ENCODE results near the gene SIAE.

Gene SIAE

DNA sequence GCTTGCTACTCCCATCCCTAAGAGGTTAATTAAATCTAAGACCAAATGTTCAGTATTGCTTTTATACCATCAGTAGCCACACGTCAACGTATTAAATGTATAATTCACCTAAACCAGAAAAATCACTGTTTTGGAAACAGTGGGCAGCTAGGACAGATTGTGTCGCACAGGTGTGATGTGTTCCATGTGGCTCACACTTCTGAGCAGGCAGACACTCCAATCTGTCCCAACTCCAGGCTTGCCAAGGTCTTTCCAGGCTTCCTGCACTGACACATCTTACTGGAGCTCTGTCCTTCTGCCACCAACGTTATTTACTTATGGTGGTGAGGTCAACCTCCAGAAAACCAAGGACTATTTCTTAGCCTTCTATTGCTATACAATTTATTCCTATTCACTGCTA, 11.4 kb downstream of the SIAE start:
- DNase-seq: no peak

DNA sequence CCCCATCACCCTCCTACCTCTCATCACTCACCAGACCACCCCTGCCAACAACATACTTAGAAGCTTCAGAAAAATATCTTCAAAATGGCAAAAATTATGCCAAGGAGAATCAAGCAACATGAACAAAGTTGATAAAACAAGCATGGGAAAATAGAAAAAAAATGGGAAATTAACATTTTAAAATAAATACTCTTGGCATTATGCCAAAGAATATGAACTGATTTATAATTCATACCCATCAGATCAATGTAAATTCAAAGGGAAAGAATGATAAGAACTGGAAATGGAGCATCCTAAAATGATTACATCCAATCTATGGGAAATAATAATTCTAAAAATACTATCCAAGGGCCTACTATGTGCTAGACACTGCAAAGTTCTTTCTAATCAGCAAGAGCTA, 12.0 kb downstream of the SIAE start:
- no peak for DNase-seq

GRCh38 chr11:124658986-124659385, 14.6 kb downstream of the SIAE start:
- no peak for DNase-seq

DNA sequence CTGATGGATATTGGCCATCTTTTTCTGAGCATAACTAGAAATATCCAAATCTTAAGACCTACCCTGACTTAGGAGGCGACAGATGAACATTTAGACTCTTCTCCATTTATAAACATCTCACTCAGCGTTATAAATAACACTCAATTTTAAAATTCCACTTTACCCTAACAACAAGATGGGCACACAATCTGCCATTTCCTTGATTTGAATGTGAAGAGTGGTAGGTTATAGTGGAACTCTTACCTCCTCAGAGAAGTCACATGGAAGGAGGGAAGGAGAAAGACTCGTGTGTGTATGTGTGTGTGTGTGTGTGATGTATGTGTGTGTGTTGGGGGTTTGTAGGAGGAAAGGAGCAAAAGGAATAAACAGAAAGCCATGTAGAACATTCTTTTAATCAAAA, 15.0 kb downstream of the SIAE start:
- DNase-seq: no peak

DNA sequence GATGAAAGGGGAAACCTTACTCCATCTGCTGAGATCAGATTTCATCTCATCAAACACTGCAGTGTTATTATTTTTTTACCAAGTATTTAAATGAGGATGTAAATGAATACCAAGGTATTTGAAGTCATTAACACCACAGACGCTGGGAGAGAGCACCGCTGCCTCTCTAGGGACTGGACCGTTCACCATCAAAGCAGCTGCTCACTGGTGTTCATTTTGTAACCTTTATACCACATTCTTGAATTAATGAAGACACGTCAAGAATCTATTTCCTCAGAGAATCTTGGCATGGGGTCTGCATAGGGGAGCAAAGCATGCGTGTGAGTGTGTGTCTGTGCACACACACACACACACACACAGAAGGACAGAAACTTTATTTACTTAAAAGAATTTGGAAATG, 15.6 kb downstream of the SIAE start:
- peak; percentile 47 for DNase-seq

GRCh38 chr11:124656774-124657630, 16.5 kb downstream of the SIAE start:
- peak; percentile 20 for DNase-seq

DNA sequence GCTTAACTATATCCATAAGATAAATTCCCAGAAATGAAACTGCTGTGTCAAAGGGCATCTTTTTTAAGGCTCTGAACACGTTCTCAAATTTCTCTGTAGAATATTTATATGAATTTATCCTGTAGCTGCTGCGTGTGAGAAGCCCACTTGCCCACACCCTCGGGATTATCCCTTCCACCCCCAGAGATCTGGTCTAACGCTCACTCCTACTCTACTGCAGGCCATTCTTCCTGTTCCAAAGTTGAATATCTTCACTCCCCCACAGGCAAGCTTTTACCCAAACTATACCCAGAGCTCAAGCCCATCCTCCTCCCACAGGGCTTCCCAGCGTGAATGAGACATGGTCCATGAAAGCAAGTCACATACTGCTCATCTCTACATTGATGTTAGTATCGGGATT, 24.9 kb downstream of the SIAE start:
- no peak for DNase-seq

DNA sequence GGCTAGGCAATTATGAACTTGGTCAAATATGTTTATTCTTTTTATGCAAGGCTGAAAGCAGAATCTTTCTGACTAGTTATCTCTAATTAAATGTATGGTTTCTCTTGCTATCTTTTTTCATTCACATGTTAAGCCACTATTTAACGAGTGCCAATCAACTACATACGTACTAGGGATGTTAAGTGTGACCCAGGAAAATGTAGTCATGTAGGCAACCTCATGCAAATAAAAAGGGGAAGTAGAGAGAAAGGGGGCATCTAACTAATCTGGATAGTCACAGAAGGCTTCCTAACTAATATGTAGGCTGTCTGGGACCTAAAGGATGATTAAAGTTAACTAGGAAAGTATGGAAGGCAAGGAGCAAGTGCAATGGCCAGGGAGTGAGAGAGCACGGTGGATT, 27.4 kb downstream of the SIAE start:
- no peak for DNase-seq

DNA sequence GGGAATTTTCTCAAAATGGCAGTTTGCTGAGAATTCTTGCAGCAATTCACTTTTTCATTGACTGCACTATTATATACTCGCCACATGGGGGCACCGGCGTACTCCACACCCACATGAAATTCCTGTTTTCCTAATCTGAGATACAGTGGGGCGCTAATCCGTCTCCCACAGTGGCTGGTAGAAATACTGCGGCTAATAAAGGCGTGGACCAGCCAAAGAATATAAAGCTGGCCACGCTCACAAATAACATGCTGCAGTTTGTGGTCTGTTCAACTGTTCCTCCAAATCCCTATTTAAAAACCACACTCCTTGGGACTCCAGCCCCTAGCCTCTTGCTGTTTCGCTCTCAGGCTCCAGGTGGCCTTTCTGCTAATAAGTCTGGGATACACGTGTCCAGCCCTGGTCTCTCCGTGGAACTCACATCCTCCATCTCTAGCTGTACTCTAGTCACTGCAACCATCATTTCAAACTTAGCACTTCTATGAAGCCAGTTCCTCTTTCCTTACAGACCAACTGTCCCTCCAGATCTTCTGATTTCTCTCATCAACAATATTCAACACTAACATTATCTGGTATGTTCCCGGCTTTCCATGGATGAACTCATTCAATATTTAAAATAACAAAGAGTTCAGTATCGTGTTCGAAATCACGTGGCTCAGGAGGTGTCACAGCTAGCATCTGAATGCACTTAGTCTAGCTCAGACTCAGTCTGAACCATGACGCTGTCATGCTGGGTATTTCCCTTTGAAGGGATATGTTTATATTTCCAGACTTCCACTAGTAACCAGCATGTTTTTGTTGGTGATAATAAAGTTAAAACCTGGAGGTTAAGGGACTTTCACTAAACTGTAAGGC, 28.9 kb downstream of the SIAE start:
- peak; percentile 73 for DNase-seq

- DNase-seq: peak; percentile 85
Measured at GRCh38 chr11:124643605-124644425, 29.7 kb downstream of the SIAE start.

DNA sequence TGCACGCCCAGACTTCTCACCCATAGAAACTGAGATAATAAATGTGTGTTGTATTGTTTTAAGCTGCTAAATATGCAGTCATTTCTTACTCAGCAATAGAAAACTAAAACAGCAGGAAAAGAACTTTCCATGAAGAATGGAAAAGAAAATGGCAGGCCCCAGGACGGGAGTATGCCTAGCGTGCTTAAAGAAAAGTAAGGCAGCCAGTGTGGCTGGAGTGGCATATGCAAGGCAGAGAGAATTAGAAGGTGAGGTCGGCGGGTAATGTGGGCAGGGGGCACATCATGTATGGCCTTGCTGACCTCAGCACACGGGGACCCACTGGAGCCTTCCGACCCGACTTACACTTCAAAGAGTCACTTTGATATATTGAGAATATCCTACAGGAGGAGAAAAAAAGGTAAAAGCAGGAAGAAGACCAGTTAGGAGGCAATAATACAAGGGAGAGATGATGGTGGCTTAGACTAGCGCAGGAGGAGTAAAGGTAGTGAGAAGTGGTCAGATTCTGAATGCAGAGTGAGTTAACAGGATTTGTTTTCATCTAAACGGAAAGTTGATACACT, 30.4 kb downstream of the SIAE start:
- DNase-seq: no peak

DNA sequence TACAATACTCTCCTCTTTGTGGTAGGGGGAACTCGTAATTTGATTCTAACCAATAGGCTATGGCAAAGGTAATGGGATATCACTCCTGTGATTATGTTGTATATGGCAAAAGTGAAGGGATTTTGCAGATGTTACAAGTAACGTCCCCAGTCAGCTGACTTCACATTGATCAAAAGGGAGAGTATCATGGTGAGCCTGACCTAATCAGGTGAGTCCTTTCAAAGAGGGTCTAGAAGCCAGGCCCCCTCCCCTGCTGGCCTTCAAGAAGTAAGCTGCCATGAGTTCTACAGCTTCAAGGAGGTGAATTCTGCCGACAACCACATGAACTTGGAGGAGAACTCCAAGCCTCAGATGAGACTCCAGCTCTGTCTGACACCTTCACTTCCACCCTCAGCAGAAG, 30.9 kb downstream of the SIAE start:
- DNase-seq: no peak

GRCh38 chr11:124640666-124641065, 32.9 kb downstream of the SIAE start:
- no peak for DNase-seq

- no peak for DNase-seq
Measured at GRCh38 chr11:124639186-124639585, 34.4 kb downstream of the SIAE start.

DNA sequence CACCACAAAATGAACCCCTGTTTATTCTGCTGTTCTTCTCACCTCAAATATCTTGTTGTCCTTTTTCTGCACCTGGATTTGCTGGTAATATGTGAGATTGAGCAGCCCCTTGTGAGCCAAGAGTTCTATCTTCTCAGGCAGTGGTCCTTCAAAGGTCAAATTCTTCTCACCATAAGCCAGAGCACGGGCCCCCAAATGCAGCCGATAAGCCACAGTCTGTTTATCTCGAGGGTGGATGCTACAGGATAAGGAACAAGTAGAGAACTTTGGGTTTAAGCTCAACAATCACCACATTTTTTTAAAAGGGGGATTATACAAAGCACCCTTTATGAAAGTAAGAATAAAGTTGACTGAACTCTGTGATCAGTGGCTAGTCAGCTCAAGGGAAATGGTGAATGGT, 35.0 kb downstream of the SIAE start:
- no peak for DNase-seq

GRCh38 chr11:124635932-124636331, 37.6 kb downstream of the SIAE start:
- DNase-seq: no peak

DNA sequence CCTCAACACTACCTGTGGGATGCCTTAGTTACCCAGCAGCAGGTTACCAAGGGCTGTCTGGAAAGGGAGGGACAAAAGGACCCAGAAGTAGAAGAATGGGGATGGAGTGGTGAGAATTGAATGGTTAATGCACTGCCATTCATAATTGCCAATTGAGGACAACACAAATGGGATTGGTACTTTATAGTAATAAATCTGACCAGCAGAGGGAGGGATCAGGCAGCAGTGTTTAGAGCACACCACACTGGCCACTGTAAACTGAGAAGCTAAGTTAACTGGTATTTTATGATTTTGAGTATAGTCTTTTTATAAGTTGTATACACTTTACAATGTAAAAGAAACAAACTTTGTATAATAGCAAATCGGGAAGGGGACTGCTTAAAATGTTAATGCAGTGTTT, 40.2 kb downstream of the SIAE start:
- DNase-seq: no peak

DNA sequence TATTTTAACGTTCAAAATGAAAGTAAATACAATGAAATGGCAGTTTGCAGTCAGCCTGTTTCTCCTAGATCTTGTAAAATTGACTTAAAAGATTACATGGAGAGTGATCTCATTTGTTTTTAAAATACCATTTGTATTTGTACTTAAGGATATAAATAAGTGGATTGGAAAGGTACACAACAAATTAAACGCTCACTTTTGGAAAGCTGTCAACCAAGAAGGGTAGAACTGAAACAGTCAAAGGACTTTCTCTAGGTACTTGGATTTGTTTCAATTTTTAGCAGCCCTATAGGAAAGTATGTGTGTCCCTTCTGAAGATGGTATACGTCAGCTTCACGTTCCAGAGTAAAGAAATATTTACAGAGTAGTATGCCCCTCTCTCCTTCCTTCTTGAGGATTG, 43.6 kb downstream of the SIAE start:
- DNase-seq: no peak

- DNase-seq: no peak
Measured at GRCh38 chr11:124627546-124627945, 46.0 kb downstream of the SIAE start.

DNA sequence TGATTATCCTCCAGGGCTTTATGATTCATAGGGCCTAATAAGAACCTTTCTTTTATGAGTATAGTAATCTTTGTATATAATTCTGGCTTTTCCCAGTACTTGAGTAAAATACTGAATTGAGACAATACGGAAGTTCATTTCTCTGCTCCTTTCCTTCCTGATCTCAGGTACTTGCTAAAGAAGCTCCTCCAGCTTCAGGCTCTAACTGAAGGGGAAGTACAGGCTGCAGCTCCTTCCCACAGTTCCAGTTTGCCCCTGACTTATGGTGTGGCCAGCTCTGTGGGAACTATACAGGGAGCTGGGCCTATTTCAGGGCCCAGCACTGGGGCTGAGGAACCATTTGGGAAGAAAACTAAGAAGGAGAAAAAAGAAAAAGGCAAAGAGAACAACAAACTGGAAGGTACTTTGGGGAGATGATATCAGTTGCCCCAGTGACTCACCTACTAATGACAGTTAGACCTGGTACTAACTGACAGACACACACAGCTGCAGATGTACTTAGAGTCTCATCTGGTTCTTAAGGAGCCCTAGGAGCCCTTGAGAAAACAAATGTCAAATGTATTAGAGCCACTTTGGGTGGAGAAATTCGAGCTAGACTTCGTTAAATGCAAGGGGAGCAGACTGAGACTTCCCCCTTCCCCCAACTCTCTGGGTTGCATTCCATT, 47.9 kb downstream of the SIAE start:
- DNase-seq: no peak

- DNase-seq: peak; percentile 15
Measured at GRCh38 chr11:124623861-124624525, 49.5 kb downstream of the SIAE start.
